HCT116 (cell line): ENCODE results near the gene SNRPA. TPM values are rescaled to one million over a fixed set of nuclear protein-coding genes. Genes with fewer than 3 reads are reported as not detected.
A peak's percentile ranks its signal among the peaks of the same experiment; 100 is the strongest.

Experiments used
- ATAC-seq: fragments of 200-7000 bp; cut with Tn5 transposase; 2 replicates; pipeline ENCODE4 v1.9.1; 2020; ENCODE audit warnings: mild to moderate bottlenecking, moderate library complexity
- BruUV-seq: library from RNA; stranded (reverse); fragments of 400-500 nt; replicated peaks from 2 replicates; lab custom pipeline; 2021; lab: Mats Ljungman, UMichigan
- CTCF ChIA-PET: fragments of 300-600 bp; sonication (Branson Sonifier 250); formaldehyde crosslinking; loops from one replicate; lab custom pipeline; 2021; ENCODE audit warnings: antibody characterized with exemption; lab: Charles Lee
- POLR2A ChIA-PET: fragments of 300-600, 350-600 bp; sonication (Branson Sonifier 250); formaldehyde crosslinking; loops from one replicate; lab custom pipeline; 2021; ENCODE audit warnings: antibody characterized with exemption; lab: Charles Lee
- RAD21 ChIA-PET, 2 experiments: fragments of 300-600 bp; sonication (Branson Sonifier 250); formaldehyde crosslinking; loops; one replicate each; lab custom pipeline; 2023; ENCODE audit warnings: low total read pairs in 2 of 2; ENCODE audit not compliant: uncharacterized antibody in 2 of 2, unreplicated experiment in 2 of 2, low non-redundant PET in 1 of 2; lab: Charles Lee
- DNase-seq: peaks from one replicate; pipeline ENCODE4 v3.0.0-alpha.2; 2010; ENCODE audit warnings: low read depth, low spot score
- H2AFZ ChIP-seq: fragments of 200-600 bp; shearing (Covaris generic), sonication (generic); 2 replicates; pipeline ENCODE4 v1.6.1; 2017; ENCODE audit warnings: low read depth, mixed run types, mixed read lengths, antibody characterized with exemption, low read length; ENCODE audit not compliant: poor library complexity, severe bottlenecking
- H3K27ac ChIP-seq: 2 replicates; pipeline ENCODE4 v1.5.1; 2012; ENCODE audit warnings: low read depth, low read length
- H3K27me3 ChIP-seq: fragments of 200-600 bp; sonication (generic); 2 replicates; pipeline ENCODE4 v1.6.1; 2016; ENCODE audit warnings: mixed run types, low read length, mixed read lengths; ENCODE audit not compliant: insufficient read depth
- H3K36me3 ChIP-seq, 2 experiments: fragments of 200-500 bp in 1 of 2; fragments of 200-600 bp in 1 of 2; sonication (Bioruptor generic) in 1 of 2; sonication (generic) in 1 of 2; 2 replicates each; pipeline versions ENCODE4 v1.5.1 to v1.6.1; 2014 to 2016; ENCODE audit warnings: low read length in 2 of 2, inconsistent platforms in 1 of 2, mixed read lengths in 1 of 2, mixed run types in 1 of 2; ENCODE audit not compliant: insufficient read depth in 2 of 2, control insufficient read depth in 1 of 2
- H3K4me1 ChIP-seq, 2 experiments: fragments of 200-600 bp in 1 of 2; sonication (generic) in 1 of 2; 2 replicates each; pipeline versions ENCODE4 v1.5.1 to v1.6.1; 2012 to 2017; ENCODE audit warnings: low read length in 2 of 2, inconsistent platforms in 1 of 2, mild to moderate bottlenecking in 1 of 2, mixed read lengths in 1 of 2, mixed run types in 1 of 2, moderate library complexity in 1 of 2; ENCODE audit not compliant: insufficient read depth in 2 of 2, control insufficient read depth in 1 of 2
- H3K4me2 ChIP-seq: fragments of 200-600 bp; sonication (generic); 2 replicates; pipeline ENCODE4 v1.6.1; 2017; ENCODE audit warnings: mixed run types, low read length, mixed read lengths
- H3K4me3 ChIP-seq, 2 experiments: fragments of 200-600 bp in 1 of 2; sonication (generic) in 1 of 2; replicated peaks in 1 of 2; 2 replicates each; pipeline ENCODE4 v1.5.1; 2011 to 2016; ENCODE audit warnings: low read length in 2 of 2, control low read depth in 1 of 2, low read depth in 1 of 2, mild to moderate bottlenecking in 1 of 2, mixed read lengths in 1 of 2, mixed run types in 1 of 2
- H3K79me2 ChIP-seq: fragments of 200-600 bp; sonication (generic); 2 replicates; pipeline ENCODE4 v1.6.1; 2017; ENCODE audit warnings: mild to moderate bottlenecking, mixed run types, low read length, moderate library complexity, mixed read lengths; ENCODE audit not compliant: insufficient read depth
- H3K9ac ChIP-seq: fragments of 200-600 bp; sonication (generic); 2 replicates; pipeline ENCODE4 v1.6.1; 2016; ENCODE audit warnings: low read length, mixed read lengths
- H3K9me2 ChIP-seq: fragments of 200-600 bp; sonication (generic), shearing (Covaris generic); 2 replicates; pipeline ENCODE4 v1.6.1; 2017; ENCODE audit warnings: mixed run types, mild to moderate bottlenecking, moderate library complexity; ENCODE audit not compliant: insufficient read depth
- H3K9me3 ChIP-seq, 2 experiments: fragments of 200-500 bp in 1 of 2; fragments of 200-600 bp in 1 of 2; sonication (Bioruptor generic) in 1 of 2; sonication (generic) in 1 of 2; 2 replicates each; pipeline ENCODE4 v1.6.1; 2014 to 2017; ENCODE audit warnings: low read length in 2 of 2, mixed read lengths in 2 of 2, inconsistent platforms in 1 of 2, low read depth in 1 of 2, mild to moderate bottlenecking in 1 of 2, mixed run types in 1 of 2, moderate library complexity in 1 of 2; ENCODE audit not compliant: control insufficient read depth in 1 of 2, insufficient read depth in 1 of 2
- H4K20me1 ChIP-seq: fragments of 200-600 bp; sonication (generic), shearing (Covaris generic); 2 replicates; pipeline ENCODE4 v1.6.1; 2017; ENCODE audit warnings: mixed run types, mild to moderate bottlenecking, moderate library complexity; ENCODE audit not compliant: insufficient read depth
- EZH2phosphoT487 ChIP-seq: fragments of 200-600 bp; IDR thresholded peaks from 2 replicates; pipeline ENCODE4 v1.6.1; 2018; ENCODE audit warnings: antibody characterized with exemption, borderline replicate concordance
- FOSL1 ChIP-seq: IDR thresholded peaks from 2 replicates; pipeline ENCODE4 v1.6.1; 2012; ENCODE audit warnings: low read depth
- REST ChIP-seq: IDR thresholded peaks from 2 replicates; pipeline ENCODE4 v1.6.1; 2012; ENCODE audit warnings: low read depth
- SIN3A ChIP-seq: IDR thresholded peaks from 2 replicates; pipeline ENCODE4 v1.6.1; 2012; ENCODE audit warnings: low read depth
- SP1 ChIP-seq: IDR thresholded peaks from 2 replicates; pipeline ENCODE4 v1.6.1; 2012; ENCODE audit warnings: low read depth
- ZFX ChIP-seq: fragments of 450-650 bp; IDR thresholded peaks from 2 replicates; pipeline ENCODE4 v1.6.1; 2017
- intact Hi-C: fragments of 100-400 bp; cut with micrococcal nuclease; formaldehyde crosslinking; loops from 2 replicates; pipeline ENCODE4 v1.10.0; 2022
- total RNA-seq: library from RNA; stranded (reverse); gene quantifications from one replicate; pipeline ENCODE4 v1.2.1, GENCODE V29; 2021; ENCODE audit not compliant: unreplicated experiment
- TF ChIP-seq, protein P1 (sequence below): IDR thresholded peaks from 2 replicates; pipeline ENCODE4 v1.6.1; 2012
- TF ChIP-seq, protein P2 (sequence below), 3 experiments: fragments of 200-600 bp in 1 of 3; sonication (generic) in 1 of 3; IDR thresholded peaks in 2 of 3; conservative IDR thresholded peaks in 1 of 3; 2 replicates each; pipeline ENCODE4 v1.5.1; 2012 to 2017; ENCODE audit warnings: low read depth in 2 of 3, low read length in 2 of 3, antibody characterized with exemption in 1 of 3, borderline replicate concordance in 1 of 3, control low read depth in 1 of 3, mild to moderate bottlenecking in 1 of 3, mixed read lengths in 1 of 3, mixed run types in 1 of 3, moderate library complexity in 1 of 3; ENCODE audit not compliant: insufficient read depth in 1 of 3

The SNRPA gene
- total RNA-seq, 1 experiment from 2014 or later: 170 TPM

DNA sequence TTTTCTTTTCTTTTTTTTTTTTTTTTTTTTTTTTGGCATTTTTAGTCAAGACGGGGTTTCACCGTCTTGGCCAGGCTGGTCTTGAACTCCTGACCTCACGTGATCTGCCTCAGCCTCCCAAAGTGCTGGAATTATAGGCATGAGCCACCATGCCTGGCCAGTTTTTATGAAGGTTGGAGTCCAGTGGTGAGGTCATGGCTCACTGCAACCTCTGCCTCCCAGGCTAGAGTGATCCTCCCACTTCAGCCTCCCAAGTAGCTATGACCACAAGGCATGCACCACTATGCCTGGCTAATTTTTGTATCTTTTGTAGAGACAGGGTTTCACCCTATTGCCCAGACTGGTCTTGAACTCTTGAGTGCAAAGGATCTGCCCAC is 4.2 kb downstream of the SNRPA start:
- no TSS peak for BruUV-seq
- Histone ChIP-seq H3K27ac (no peak overlapping the region; the same call in 1 of the 2 replicates), H3K4me1 (peaks cover 7 to 21% of the 10 kb centered on the region in 2 experiments; a peak in 3 of 4 replicates), H4K20me1 (0 out of 2 replicates have a peak, but pooled peaks cover 3% of the 10 kb centered on the region), H3K9ac (0 out of 2 replicates have a peak overlapping the region, but pooled peaks have one; percentile 0), H3K9me2 (no peaks in the 10 kb centered on the region), H2AFZ (no peak overlapping the region), H3K36me3 (peaks cover 38 to 65% of the 10 kb centered on the region in 2 experiments), H3K9me3 (no peaks in the 10 kb centered on the region), H3K4me3 (no peak overlapping the region), H3K27me3 (no peaks in the 10 kb centered on the region), H3K4me2 (no peak overlapping the region), H3K79me2 (peaks cover 90% of the 10 kb centered on the region)
- no peak for ATAC-seq
- ChIA-PET CTCF (no interaction called here), RAD21 (no interaction called here), POLR2A (no interaction called here)
- intact Hi-C loops: no loop called here
- TF ChIP-seq ZFX (no peak), SIN3A (no peak), REST (no peak), FOSL1 (no peak), EZH2phosphoT487 (no peak), SP1 (no peak)
- TF ChIP-seq, protein P1, sequence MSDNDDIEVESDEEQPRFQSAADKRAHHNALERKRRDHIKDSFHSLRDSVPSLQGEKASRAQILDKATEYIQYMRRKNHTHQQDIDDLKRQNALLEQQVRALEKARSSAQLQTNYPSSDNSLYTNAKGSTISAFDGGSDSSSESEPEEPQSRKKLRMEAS: no peak
- TF ChIP-seq, protein P2, sequence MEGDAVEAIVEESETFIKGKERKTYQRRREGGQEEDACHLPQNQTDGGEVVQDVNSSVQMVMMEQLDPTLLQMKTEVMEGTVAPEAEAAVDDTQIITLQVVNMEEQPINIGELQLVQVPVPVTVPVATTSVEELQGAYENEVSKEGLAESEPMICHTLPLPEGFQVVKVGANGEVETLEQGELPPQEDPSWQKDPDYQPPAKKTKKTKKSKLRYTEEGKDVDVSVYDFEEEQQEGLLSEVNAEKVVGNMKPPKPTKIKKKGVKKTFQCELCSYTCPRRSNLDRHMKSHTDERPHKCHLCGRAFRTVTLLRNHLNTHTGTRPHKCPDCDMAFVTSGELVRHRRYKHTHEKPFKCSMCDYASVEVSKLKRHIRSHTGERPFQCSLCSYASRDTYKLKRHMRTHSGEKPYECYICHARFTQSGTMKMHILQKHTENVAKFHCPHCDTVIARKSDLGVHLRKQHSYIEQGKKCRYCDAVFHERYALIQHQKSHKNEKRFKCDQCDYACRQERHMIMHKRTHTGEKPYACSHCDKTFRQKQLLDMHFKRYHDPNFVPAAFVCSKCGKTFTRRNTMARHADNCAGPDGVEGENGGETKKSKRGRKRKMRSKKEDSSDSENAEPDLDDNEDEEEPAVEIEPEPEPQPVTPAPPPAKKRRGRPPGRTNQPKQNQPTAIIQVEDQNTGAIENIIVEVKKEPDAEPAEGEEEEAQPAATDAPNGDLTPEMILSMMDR (IDR thresholded peaks at IDR 0.05 in 2 of 3, conservative IDR thresholded peaks at IDR 0.05 in 1 of 3; ENCODE audit: borderline replicate concordance in 1 of 3, insufficient read depth in 1 of 3, low read depth in 2 of 3, low read length in 2 of 3): no peak
- no peak for DNase-seq
